Osteoblast (primary cell): Measurements from ENCODE around the gene CYP4F8. TPM values are rescaled to one million over a fixed set of nuclear protein-coding genes. Genes with fewer than 3 reads are reported as not detected.

Experiments
- DNase-seq: peaks from one replicate; pipeline ENCODE4 v3.0.0; 2011; ENCODE audit warnings: low spot score, mixed read lengths; ENCODE audit not compliant: insufficient read length; ENCODE audit errors: missing footprints
- H2AFZ ChIP-seq: 2 replicates; pipeline ENCODE4 v1.6.0; 2011; ENCODE audit warnings: mild to moderate bottlenecking, low read length
- H3K27ac ChIP-seq: 2 replicates; pipeline ENCODE4 v1.5.1; 2011; ENCODE audit warnings: mild to moderate bottlenecking, low read depth, low read length, moderate library complexity
- H3K27me3 ChIP-seq: 2 replicates; pipeline ENCODE4 v1.6.0; 2012; ENCODE audit warnings: mild to moderate bottlenecking, control low read depth, inconsistent platforms, low read length, moderate library complexity; ENCODE audit not compliant: insufficient read depth
- H3K36me3 ChIP-seq: 2 replicates; pipeline ENCODE4 v1.5.1; 2011; ENCODE audit warnings: mild to moderate bottlenecking, low read length, control low read depth, moderate library complexity; ENCODE audit not compliant: insufficient read depth
- H3K4me1 ChIP-seq: 2 replicates; pipeline ENCODE4 v1.5.1; 2011; ENCODE audit warnings: mild to moderate bottlenecking, low read length, control low read depth, moderate library complexity; ENCODE audit not compliant: insufficient read depth
- H3K4me2 ChIP-seq: 2 replicates; pipeline ENCODE4 v1.6.0; 2011; ENCODE audit warnings: mild to moderate bottlenecking, low read length; ENCODE audit not compliant: insufficient read depth
- H3K4me3 ChIP-seq: fragments of 200-600 bp; sonication (generic); 3 replicates; pipeline ENCODE4 v1.5.1; 2012; ENCODE audit warnings: mild to moderate bottlenecking, low read length, inconsistent platforms; ENCODE audit not compliant: insufficient read depth
- H3K79me2 ChIP-seq: 2 replicates; pipeline ENCODE4 v1.6.0; 2012; ENCODE audit warnings: mild to moderate bottlenecking, low read length, control low read depth, inconsistent platforms; ENCODE audit not compliant: insufficient read depth
- H3K9me3 ChIP-seq: 2 replicates; pipeline ENCODE4 v1.5.1; 2011; ENCODE audit warnings: low read depth, low read length, control low read depth
- H4K20me1 ChIP-seq: 2 replicates; pipeline ENCODE4 v1.6.0; 2012; ENCODE audit warnings: mild to moderate bottlenecking, low read length, control low read depth; ENCODE audit not compliant: insufficient read depth
- CTCF ChIP-seq: IDR thresholded peaks from 2 replicates; pipeline ENCODE4 v1.5.1; 2011; ENCODE audit warnings: mild to moderate bottlenecking, low read depth, low read length, moderate library complexity; ENCODE audit errors: extremely low read depth
- total RNA-seq: library from RNA; depleted of rRNA; stranded (reverse); fragments of >200 nt; gene quantifications from 2 replicates; pipeline ENCODE4 v1.2.3, GENCODE V29; 2012

The CYP4F8 gene
- total RNA-seq, 1 donor, result not detected

- Histone ChIP-seq H3K9me3 (no peaks in the 10 kb centered on the region), H3K4me3 (no peak overlapping the region), H2AFZ (no peak overlapping the region), H3K27ac (no peak overlapping the region), H3K27me3 (no peaks in the 10 kb centered on the region), H3K4me2 (no peak overlapping the region), H3K36me3 (no peaks in the 10 kb centered on the region), H3K4me1 (no peaks in the 10 kb centered on the region), H4K20me1 (no peaks in the 10 kb centered on the region), H3K79me2 (no peaks in the 10 kb centered on the region)
- DNase-seq, result no peak
- TF ChIP-seq CTCF, result no peak
Measured at GRCh38 chr19:15642807-15643206, 27.8 kb downstream of the CYP4F8 start.

- Histone ChIP-seq H3K9me3 (no peaks in the 10 kb centered on the region), H4K20me1 (no peaks in the 10 kb centered on the region), H3K27me3 (no peaks in the 10 kb centered on the region), H3K79me2 (no peaks in the 10 kb centered on the region), H3K36me3 (no peaks in the 10 kb centered on the region), H3K4me1 (no peaks in the 10 kb centered on the region), H3K4me2 (no peak overlapping the region), H3K27ac (no peak overlapping the region), H3K4me3 (no peak overlapping the region), H2AFZ (no peak overlapping the region)
- no peak for TF ChIP-seq CTCF
- DNase-seq, result no peak
Measured at GRCh38 chr19:15643387-15643786, 28.4 kb downstream of the CYP4F8 start.

GRCh38 chr19:15644066-15644741, 29.2 kb downstream of the CYP4F8 start:
- TF ChIP-seq CTCF, result no peak
- Histone ChIP-seq H3K79me2 (no peaks in the 10 kb centered on the region), H3K36me3 (no peaks in the 10 kb centered on the region), H4K20me1 (no peaks in the 10 kb centered on the region), H3K27me3 (no peaks in the 10 kb centered on the region), H2AFZ (no peak overlapping the region), H3K27ac (no peak overlapping the region), H3K4me1 (no peaks in the 10 kb centered on the region), H3K9me3 (no peaks in the 10 kb centered on the region), H3K4me3 (no peak overlapping the region), H3K4me2 (no peak overlapping the region)
- no peak for DNase-seq

GRCh38 chr19:15644816-15645215, 29.8 kb downstream of the CYP4F8 start:
- no peak overlapping the region for H3K4me3 ChIP-seq
- no peak for TF ChIP-seq CTCF

More at GRCh38 chr19:15644816-15645215, 29.8 kb downstream of the CYP4F8 start:
- Histone ChIP-seq H3K27ac (no peak overlapping the region), H3K79me2 (no peaks in the 10 kb centered on the region), H3K4me2 (no peak overlapping the region), H3K27me3 (no peaks in the 10 kb centered on the region), H4K20me1 (no peaks in the 10 kb centered on the region), H2AFZ (no peak overlapping the region), H3K36me3 (no peaks in the 10 kb centered on the region), H3K4me1 (no peaks in the 10 kb centered on the region), H3K9me3 (no peaks in the 10 kb centered on the region)
- no peak for DNase-seq
